ENCODE measurements around the gene EFCAB5.
"Not testable (repeated sequence)": the region's sequence is repeated elsewhere in the genome, so short reads cannot be mapped to it uniquely, and the experiment has no call there.

EFCAB5 gene

DNA sequence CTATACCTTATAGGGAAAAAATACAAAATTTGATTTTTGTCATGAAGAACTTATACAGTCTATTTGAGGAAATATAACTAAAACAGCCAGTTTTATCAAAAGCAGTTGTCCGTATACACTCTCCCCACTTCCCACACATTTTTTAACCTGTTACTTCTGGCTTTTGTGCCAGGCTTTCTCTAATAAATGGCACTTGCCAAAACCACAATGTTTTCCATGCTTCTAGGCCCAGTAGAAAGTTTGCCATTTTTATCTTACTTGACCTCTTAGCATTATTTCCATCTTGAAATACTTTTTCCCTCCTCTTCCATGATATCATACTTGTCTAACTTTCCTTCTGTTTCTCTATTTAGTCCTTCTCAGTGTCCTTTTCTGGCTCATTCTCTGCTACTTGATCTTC is 38.8 kb downstream of the EFCAB5 start:
- Histone ChIP-seq H3K9ac (ENCODE audit: low read depth, low read length) (no peak overlapping the region), H3K27me3 (ENCODE audit: control insufficient read depth, insufficient read depth, low read length) (no peaks in the 10 kb centered on the region), H3K4me3 (ENCODE audit: low read depth, low read length) (no peak overlapping the region), H3K36me3 (ENCODE audit: control insufficient read depth, insufficient read depth, low read length) (no peaks in the 10 kb centered on the region), H3K9me3 (ENCODE audit: control insufficient read depth, insufficient read depth, low read length) (peaks cover 4% of the 10 kb centered on the region), H3K4me1 (ENCODE audit: control insufficient read depth, insufficient read depth, low read length) (no peaks in the 10 kb centered on the region)

DNA sequence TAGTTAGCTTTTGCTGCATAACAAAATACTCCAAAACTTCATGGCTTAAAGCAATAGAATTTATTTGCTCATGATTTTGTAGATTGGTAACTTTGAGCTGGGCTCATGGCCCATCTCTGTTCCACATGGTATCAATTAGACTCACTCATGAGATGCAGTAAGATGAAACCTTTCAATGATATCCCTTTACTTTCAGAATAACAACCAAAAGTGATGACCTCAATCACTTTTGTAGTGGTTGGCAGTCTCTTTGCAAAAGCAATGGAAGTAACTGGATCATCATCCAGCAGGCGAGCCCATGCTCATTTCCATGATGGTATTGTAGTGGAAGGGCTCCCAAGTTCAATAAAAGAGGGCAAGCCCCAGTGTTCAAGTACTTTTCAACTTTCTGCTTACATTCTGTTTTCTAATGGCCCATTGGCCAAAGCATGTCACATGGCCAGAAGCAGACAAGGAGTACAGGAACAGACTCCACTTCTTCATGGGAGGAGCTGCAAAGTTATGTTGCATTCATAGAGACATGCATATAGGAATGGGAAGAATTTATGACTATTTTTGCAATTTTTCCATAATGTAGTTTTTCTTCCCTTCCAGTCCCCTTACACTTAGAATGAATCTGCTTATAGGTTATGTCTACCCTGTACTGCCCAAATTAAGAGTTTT is 41.7 kb downstream of the EFCAB5 start:
- no peak overlapping the region for H3K4me3 ChIP-seq (ENCODE audit: low read depth, low read length)
- H3K36me3 ChIP-seq (ENCODE audit: control insufficient read depth, insufficient read depth, low read length): no peaks in the 10 kb centered on the region
- no peaks in the 10 kb centered on the region for H3K27me3 ChIP-seq (ENCODE audit: control insufficient read depth, insufficient read depth, low read length)
- peaks cover 10% of the 10 kb centered on the region for H3K9me3 ChIP-seq (ENCODE audit: control insufficient read depth, insufficient read depth, low read length)
- no peak overlapping the region for H3K9ac ChIP-seq (ENCODE audit: low read depth, low read length)
- no peaks in the 10 kb centered on the region for H3K4me1 ChIP-seq (ENCODE audit: control insufficient read depth, insufficient read depth, low read length)

DNA sequence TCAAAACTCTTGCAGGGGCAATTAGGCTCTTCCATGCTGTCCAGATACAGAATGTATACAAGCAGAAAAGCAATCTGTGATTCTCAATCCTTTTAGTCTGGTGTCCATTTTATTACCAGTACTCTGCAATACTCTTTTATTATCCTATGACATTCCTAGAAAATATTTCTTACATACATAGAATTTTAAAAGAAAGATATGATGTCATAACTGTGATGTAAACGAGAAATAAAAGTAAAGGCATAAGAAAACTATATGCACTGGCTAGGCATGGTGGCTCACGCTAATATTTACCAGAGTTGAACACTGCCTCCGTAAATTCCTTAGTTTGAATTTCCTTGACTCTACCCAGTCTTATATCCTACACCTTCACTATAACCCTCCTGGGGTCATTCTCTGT is 55.0 kb downstream of the EFCAB5 start:
- H3K9me3 ChIP-seq (ENCODE audit: control insufficient read depth, insufficient read depth, low read length): no peaks in the 10 kb centered on the region
- H3K9ac ChIP-seq (ENCODE audit: low read depth, low read length): no peak overlapping the region
- H3K4me3 ChIP-seq (ENCODE audit: low read depth, low read length): no peak overlapping the region
- no peaks in the 10 kb centered on the region for H3K36me3 ChIP-seq (ENCODE audit: control insufficient read depth, insufficient read depth, low read length)
- no peaks in the 10 kb centered on the region for H3K27me3 ChIP-seq (ENCODE audit: control insufficient read depth, insufficient read depth, low read length)
- H3K4me1 ChIP-seq (ENCODE audit: control insufficient read depth, insufficient read depth, low read length): no peaks in the 10 kb centered on the region

DNA sequence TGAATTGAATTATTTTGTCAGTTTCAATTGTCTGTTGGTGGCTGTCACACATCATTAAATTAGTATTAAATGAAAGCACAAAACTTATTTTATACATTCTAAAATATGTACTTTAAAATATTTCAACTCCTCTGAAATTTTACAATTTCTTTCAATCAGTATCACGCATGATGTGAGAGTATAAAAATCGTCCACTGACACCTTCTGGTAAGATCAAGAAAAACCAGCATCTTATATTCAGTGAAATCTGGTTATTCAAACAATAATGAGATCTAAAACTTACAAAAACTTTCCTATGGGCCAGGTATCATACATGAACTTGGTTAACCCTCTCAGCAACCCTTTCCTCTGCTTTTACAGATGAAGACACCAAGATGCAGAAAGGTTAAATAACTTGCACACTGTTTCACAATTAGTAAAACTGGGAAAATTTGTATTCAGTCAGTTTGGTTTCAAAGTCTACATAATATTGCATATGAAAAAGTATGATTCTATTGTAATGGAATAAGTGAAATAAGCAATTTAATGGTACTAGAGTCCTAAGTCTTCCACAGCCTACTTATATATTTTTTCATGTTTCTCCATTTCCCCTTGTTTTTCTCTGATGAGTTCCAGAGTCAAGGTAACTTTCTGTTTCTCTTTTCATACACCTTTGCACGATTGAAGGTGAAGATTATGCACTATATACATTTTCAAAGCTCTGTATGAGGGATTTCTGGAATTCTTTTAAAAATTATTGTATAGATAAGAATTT is 58.7 kb downstream of the EFCAB5 start:
- Histone ChIP-seq H3K4me1 (ENCODE audit: control insufficient read depth, insufficient read depth, low read length) (no peaks in the 10 kb centered on the region), H3K9ac (ENCODE audit: low read depth, low read length) (no peak overlapping the region), H3K27me3 (ENCODE audit: control insufficient read depth, insufficient read depth, low read length) (no peaks in the 10 kb centered on the region), H3K36me3 (ENCODE audit: control insufficient read depth, insufficient read depth, low read length) (no peaks in the 10 kb centered on the region), H3K4me3 (ENCODE audit: low read depth, low read length) (no peak overlapping the region), H3K9me3 (ENCODE audit: control insufficient read depth, insufficient read depth, low read length) (no peaks in the 10 kb centered on the region)

DNA sequence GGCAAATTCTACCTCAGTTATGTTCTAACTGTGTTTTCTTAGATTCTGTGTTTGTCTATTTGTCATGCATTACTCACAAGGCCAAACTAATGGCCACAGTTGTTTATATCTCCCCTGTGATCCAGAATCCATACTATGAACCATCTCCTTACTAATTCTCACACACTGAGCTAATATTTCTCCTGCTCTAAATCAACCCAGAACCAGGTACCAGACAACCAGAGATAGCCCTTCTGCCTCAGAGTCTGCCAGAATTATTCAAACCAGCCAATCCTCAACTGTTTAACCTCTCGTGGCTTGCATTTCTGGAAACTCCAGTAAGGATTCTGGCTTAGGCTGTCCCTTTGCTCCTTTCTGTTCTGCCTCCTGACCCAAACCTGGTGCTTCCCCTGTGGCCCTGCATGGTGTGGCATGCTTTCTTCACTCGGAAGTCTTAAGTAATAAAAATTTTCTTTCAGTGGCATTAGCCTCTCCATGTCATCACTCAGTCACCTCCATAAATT is 59.4 kb downstream of the EFCAB5 start:
- H3K9me3 ChIP-seq (ENCODE audit: control insufficient read depth, insufficient read depth, low read length): no peaks in the 10 kb centered on the region
- no peaks in the 10 kb centered on the region for H3K4me1 ChIP-seq (ENCODE audit: control insufficient read depth, insufficient read depth, low read length)
- H3K27me3 ChIP-seq (ENCODE audit: control insufficient read depth, insufficient read depth, low read length): no peaks in the 10 kb centered on the region
- no peak overlapping the region for H3K4me3 ChIP-seq (ENCODE audit: low read depth, low read length)
- H3K36me3 ChIP-seq (ENCODE audit: control insufficient read depth, insufficient read depth, low read length): no peaks in the 10 kb centered on the region
- H3K9ac ChIP-seq (ENCODE audit: low read depth, low read length): no peak overlapping the region

DNA sequence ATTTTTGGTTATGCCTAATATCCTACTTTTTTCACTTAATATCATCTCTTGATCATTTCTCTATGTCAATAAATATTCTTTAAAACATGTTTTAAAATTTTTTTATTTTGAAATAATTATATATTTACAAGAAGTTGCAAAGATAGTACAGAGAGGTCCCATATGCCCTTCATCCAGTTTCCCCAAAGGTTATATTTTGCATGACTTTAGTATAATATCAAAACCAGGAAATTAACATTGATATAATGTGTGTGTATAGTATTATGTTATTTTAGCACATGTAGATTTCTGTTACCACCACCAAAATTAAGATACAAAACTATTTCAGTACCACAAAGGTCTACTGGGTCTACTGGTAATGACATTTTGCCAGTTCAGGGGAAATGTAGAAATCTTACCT is 60.7 kb downstream of the EFCAB5 start:
- no peak overlapping the region for H3K9ac ChIP-seq (ENCODE audit: low read depth, low read length)
- H3K36me3 ChIP-seq (ENCODE audit: control insufficient read depth, insufficient read depth, low read length): no peaks in the 10 kb centered on the region
- no peaks in the 10 kb centered on the region for H3K4me1 ChIP-seq (ENCODE audit: control insufficient read depth, insufficient read depth, low read length)
- no peaks in the 10 kb centered on the region for H3K9me3 ChIP-seq (ENCODE audit: control insufficient read depth, insufficient read depth, low read length)
- no peaks in the 10 kb centered on the region for H3K27me3 ChIP-seq (ENCODE audit: control insufficient read depth, insufficient read depth, low read length)
- H3K4me3 ChIP-seq (ENCODE audit: low read depth, low read length): no peak overlapping the region

DNA sequence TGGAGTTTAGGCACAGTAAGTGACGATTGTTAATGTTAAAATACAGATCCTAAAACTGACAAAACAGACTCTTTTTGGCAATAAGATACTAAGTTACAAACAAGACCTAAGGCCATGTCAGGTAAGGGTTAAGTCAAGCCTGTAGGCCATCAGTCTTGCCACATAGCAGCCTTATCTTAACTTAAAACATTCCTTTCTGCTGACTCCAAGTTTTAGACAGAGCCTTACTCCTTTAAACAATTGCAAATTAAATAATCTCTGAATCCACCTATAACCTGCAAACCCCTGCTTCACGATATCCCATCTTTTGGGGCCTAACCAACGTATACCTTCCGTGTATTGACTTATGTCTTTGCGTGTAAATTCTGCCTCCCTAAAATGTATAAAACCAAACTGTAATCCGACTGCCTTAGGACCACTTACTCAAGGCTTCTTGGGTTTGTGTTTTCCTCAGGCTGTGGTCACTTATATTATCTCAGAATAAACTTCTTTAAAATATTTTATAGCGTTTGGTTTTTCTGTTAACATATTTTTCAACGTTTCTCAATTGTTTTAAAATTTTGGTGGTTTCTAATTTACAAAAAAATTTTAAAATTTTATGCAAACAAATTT is 64.4 kb downstream of the EFCAB5 start:
- Histone ChIP-seq H3K27me3 (ENCODE audit: control insufficient read depth, insufficient read depth, low read length) (no peaks in the 10 kb centered on the region), H3K9ac (ENCODE audit: low read depth, low read length) (no peak overlapping the region), H3K9me3 (ENCODE audit: control insufficient read depth, insufficient read depth, low read length) (no peaks in the 10 kb centered on the region), H3K4me1 (ENCODE audit: control insufficient read depth, insufficient read depth, low read length) (no peaks in the 10 kb centered on the region), H3K36me3 (ENCODE audit: control insufficient read depth, insufficient read depth, low read length) (no peaks in the 10 kb centered on the region), H3K4me3 (ENCODE audit: low read depth, low read length) (no peak overlapping the region)

DNA sequence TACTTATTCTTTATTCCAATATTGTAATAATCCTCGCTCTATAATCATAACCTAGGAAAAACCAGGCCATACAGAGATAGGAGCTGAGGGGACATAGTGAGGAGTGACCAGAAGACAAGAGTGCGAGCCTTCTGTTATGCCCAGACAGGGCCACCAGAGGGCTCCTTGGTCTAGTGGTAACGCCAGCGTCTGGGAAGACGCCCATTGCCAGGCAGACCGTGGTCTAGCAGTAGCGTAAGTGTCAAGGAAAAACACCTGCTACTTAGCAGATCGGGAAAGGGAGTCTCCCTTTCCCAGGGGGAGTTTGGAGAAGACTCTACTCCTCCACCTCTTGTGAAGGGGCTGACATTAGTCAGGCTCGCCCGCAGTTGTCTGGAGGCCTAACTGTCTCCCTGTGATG is 70.5 kb downstream of the EFCAB5 start:
- H3K27me3 ChIP-seq (ENCODE audit: control insufficient read depth, insufficient read depth, low read length); H3K4me3 ChIP-seq (ENCODE audit: low read depth, low read length); H3K4me1 ChIP-seq (ENCODE audit: control insufficient read depth, insufficient read depth, low read length): not testable (repeated sequence)

DNA sequence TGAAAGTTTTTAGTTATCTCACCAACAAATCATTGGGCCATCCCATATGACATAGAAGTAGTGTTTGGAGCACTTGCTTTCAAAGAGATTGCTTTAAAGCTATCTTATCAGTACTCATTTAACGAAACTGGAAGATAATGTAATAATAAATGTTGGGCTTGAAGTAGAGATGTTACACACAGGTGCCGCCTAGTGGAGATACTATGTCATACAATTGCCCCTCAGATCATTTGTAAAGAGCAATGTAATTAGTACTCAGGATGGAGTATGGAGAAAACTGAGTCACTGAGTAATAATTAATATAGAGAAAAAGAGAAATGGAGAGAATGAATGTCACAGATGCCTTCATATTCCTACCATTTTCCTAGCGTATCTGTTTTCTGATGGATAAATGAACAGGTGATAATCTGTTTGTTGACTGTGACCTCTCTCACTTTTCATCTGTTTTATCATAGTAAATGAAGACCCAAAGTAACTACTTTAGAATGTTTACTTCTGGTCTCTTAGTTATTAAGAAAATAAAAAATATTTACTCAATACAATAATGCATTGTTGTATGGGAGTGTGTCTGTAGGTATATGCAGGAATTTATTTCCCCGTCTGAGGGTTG is 80.4 kb downstream of the EFCAB5 start:
- Histone ChIP-seq H3K4me3 (ENCODE audit: low read depth, low read length) (no peak overlapping the region), H3K9me3 (ENCODE audit: control insufficient read depth, insufficient read depth, low read length) (no peaks in the 10 kb centered on the region), H3K4me1 (ENCODE audit: control insufficient read depth, insufficient read depth, low read length) (no peaks in the 10 kb centered on the region), H3K9ac (ENCODE audit: low read depth, low read length) (no peak overlapping the region), H3K36me3 (ENCODE audit: control insufficient read depth, insufficient read depth, low read length) (no peaks in the 10 kb centered on the region), H3K27me3 (ENCODE audit: control insufficient read depth, insufficient read depth, low read length) (no peaks in the 10 kb centered on the region)

More for the DNA sequence above, 70.5 kb downstream of the EFCAB5 start:
- not testable (repeated sequence) for H3K9ac ChIP-seq (ENCODE audit: low read depth, low read length); H3K36me3 ChIP-seq (ENCODE audit: control insufficient read depth, insufficient read depth, low read length); H3K9me3 ChIP-seq (ENCODE audit: control insufficient read depth, insufficient read depth, low read length)

DNA sequence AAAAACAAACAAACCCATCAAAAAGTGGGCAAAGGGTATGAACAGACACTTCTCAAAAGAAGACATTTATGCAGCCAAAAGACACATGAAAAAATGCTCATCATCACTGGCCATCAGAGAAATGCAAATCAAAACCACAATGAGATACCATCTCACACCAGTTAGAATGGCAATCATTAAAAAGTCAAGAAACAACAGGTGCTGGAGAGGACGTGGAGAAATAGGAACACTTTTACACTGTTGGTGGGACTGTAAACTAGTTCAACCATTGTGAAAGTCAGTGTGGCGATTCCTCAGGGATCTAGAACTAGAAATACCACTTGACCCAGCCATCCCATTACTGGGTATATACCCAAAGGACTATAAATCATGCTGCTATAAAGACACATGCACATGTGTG is 83.9 kb downstream of the EFCAB5 start:
- H3K4me1 ChIP-seq (ENCODE audit: control insufficient read depth, insufficient read depth, low read length); H3K4me3 ChIP-seq (ENCODE audit: low read depth, low read length); H3K9me3 ChIP-seq (ENCODE audit: control insufficient read depth, insufficient read depth, low read length); H3K9ac ChIP-seq (ENCODE audit: low read depth, low read length); H3K27me3 ChIP-seq (ENCODE audit: control insufficient read depth, insufficient read depth, low read length); H3K36me3 ChIP-seq (ENCODE audit: control insufficient read depth, insufficient read depth, low read length): not testable (repeated sequence)

DNA sequence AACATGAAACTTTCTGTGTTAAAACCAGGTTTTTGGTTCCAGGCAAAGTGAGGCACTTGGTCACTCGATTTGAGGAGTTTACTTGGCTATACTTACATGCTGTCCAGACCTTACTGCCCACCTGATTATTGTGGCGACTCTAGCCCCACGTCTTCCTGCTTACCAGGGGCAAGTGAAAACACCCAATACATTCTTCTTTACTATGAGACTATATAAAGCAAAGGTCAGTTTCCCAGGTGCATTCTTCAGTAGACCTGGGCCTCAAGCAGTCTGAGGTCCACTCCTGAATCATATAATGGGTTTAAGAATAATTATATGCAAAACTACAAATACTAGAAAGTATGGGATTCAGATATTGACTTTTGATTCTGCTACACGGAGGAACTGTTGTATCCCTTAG is 86.2 kb downstream of the EFCAB5 start:
- Histone ChIP-seq H3K36me3 (ENCODE audit: control insufficient read depth, insufficient read depth, low read length) (no peaks in the 10 kb centered on the region), H3K27me3 (ENCODE audit: control insufficient read depth, insufficient read depth, low read length) (no peaks in the 10 kb centered on the region), H3K9me3 (ENCODE audit: control insufficient read depth, insufficient read depth, low read length) (no peaks in the 10 kb centered on the region), H3K9ac (ENCODE audit: low read depth, low read length) (no peak overlapping the region), H3K4me3 (ENCODE audit: low read depth, low read length) (no peak overlapping the region), H3K4me1 (ENCODE audit: control insufficient read depth, insufficient read depth, low read length) (no peaks in the 10 kb centered on the region)
